ENCODE results near the gene PDE4DIP.
A peak's percentile ranks its signal among the peaks of the same experiment; 100 is the strongest.
"Not testable (repeated sequence)": the region's sequence is repeated elsewhere in the genome, so short reads cannot be mapped to it uniquely, and the experiment has no call there.

The PDE4DIP gene

DNA sequence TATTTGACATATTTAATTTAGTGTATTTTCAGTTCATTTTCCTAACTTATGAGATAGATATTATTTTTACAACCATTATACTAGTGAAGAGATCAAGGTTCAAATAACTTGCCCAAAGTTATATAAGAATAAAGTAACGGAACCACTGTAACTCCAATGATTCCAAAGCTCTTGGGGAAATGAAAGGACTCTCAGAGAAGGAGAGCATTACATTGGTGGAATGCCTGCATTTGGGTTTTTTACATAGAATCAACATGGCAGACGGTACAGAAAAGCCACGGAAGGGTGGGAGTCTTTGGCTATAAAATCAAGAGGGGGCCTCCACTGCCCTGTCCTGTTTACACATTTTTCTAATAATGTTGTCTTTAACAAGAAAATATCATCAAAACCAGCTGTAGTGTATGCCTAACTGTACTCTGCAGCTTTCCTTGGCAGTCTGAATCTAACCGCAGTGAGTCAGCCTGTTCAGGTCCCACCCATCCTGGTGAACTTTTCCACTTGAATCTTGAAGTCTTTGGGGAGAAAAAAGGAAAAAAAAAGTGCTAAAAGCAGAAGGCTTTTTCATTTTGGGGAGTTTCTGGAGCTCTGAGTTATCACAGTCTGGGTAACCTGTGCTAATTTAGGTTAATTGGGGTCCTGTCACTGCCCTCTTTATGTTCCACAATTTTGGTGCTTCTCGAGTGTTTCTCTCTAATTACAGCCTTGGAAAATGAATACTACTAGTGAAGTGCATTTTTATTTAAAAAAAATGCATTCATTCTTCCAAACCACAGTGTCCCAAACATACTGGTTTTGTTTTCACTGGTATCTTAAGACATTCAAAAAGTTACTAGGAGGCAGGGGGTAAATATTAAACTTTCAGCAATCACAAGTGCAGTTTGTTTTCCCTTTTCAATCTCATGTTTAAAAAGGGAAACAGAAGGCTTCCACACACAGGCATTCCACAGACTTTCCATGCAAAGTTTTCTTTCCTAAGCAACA lies 30.5 kb downstream of the PDE4DIP start:
- not testable (repeated sequence) for DNase-seq (ENCODE audit: low spot score)

DNA sequence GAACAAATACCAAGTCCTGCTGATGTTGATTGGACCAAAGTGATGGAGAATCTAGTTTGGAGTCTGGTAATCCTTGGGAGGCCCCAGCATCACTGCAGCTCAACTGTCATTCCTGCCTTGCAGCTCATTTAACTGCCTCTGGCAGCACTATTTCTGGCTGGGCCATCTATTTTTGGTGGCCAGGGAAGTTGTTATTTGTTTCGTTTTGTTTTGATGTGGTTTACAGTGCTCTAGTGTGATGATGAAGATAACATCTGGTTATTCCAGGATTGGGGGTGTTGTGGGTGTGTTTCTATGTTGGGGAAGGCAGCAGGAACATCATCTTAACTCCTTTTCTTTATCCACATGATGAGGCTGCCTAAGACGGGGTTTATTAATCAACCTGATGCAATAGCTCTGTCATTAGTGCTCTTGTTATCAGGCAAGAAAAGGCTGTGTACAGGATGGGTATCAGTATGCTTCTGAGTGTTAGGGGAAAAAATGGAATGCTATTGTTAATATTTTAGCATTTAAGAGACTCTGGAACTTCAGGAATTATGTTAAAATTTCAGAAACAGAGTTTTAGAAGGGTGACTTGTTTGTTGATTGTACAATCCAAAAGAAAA lies 35.7 kb downstream of the PDE4DIP start:
- not testable (repeated sequence) for DNase-seq (ENCODE audit: low spot score)

DNA sequence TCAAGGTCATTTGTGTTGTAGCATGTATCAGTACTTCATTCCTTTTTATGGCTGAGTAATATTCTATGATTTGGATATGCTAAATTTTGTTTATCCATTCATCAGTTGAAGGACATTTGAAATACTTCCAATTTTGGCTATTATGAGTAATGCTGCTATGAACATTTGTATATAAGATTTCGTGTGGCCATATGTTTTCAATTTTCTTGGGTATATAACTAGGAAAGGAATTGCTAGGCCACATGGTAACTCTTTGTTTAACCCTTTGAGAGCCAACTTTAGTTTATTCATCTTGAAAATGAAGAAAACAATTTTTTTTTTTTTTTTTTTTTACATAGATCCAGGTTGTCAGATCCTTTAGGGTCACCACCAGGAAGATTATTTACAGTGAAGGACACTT lies 37.0 kb downstream of the PDE4DIP start:
- not testable (repeated sequence) for DNase-seq (ENCODE audit: low spot score)

DNA sequence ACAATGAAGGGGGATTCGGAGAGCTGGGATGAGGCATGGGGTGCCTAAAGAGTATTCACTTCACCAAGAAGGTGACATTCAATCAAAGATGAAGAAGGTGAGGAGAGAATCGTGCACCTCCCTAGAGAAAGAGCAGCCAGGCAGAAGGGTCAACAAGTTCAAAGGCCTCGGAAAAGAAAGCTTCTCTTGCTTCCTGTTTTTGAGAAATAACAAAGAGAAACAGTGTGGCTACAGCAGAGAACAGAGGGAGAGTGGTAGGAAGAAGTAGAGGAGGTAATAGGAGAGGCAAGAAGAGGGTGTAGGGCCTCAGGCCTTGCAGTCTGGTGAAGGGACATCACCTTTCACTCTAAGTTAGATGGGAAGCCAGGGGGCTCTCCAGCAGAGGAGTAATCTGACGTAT lies 41.0 kb downstream of the PDE4DIP start:
- DNase-seq (ENCODE audit: low spot score), result not testable (repeated sequence)

DNA sequence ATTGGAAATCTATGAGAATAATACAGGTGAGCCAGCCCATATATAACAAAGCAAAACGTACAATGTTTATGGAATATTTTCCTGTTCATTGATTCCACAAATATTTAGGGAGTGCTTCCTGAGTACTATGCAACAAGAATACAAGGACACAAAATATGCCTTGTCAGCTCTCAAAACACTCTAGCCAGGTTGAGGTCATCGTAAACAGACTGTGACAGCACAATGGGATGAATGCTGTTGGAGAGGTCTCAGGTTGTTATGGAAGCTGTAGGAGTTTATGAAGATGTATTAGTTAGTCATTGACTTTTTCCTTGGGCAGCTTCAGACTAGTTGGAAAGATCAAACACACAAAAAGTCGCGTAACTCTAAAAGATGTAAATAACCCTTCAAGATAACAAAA lies 42.1 kb downstream of the PDE4DIP start:
- not testable (repeated sequence) for DNase-seq (ENCODE audit: low spot score)

DNA sequence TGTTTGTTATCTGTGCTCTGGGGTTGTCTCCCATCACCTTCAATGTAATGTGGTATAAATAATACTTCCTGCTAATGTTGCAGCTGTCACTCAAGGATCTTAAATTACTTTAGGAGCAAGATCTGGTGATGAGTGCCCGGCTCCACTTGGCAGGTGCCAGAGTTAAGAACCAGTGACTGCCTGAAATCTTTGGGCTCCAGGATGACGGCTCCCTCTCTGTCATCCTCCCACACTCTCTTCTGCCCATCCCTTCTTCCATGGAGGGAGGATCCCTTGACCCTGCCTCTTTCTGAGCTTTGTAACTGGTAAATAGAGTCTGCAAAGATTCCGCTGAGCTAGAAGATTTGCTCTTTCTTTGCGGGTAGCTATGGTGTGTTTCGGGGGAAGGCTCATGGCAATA lies 44.4 kb downstream of the PDE4DIP start:
- DNase-seq (ENCODE audit: low spot score), result not testable (repeated sequence)

DNA sequence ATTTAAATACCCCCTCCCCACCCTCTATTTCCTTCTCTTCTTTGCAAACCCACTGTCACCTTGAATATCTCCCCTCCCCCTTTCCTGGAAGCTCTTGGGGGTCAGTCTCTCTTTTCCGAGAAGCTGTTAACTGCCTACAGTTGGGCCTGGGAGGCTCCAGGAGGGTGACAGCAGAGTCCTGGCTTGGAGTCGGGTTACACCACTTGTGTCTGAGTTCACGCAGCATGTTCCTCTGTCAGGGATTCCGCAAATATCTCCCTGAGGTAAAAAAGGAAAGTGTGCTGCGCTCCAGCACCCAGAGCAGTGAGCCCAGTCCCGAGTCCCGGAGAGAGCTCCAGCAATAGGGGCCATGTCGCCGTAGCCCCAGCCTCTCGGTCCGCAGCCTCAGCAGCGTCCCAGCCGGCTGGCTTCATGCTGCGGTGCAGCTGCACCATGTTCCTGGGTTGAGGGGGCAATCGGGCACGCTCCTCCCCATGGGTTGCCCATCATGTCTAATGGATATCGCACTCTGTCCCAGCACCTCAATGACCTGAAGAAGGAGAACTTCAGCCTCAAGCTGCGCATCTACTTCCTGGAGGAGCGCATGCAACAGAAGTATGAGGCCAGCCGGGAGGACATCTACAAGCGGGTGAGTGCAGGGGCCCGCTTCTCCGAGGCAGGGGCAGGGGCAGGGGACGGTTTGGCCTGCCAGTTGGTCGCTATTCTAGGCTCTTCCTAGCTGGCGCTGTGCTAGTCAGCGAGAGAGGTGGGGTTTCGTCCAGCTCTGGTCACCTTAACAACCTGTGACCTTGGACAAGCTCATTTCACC lies 45.2 kb downstream of the PDE4DIP start:
- DNase-seq (ENCODE audit: low spot score), result not testable (repeated sequence)

DNA sequence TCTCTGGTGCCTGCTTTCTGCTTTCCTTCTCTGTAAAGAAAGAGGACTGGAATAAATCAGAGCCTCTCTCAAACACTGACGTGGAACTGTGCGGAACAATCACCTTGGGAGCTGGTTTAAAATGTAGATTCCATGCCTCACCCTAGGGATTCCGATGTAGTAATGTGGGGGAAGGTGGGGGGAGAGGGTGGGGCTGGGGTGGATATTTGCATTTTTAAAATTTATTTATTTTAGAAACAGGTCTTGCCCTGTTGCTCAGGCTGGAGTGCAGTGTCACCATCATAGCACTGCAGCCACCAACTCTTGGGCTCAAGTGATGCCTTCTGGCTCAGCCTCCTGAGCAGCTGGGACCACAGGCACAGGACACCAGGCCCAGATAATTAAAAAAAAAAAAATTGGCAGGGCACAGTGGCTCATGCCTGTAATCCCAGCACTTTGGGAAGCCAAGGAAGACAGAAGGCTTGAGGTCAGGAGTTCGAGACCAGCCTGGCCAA lies 45.9 kb downstream of the PDE4DIP start:
- DNase-seq (ENCODE audit: low spot score), result not testable (repeated sequence)

DNA sequence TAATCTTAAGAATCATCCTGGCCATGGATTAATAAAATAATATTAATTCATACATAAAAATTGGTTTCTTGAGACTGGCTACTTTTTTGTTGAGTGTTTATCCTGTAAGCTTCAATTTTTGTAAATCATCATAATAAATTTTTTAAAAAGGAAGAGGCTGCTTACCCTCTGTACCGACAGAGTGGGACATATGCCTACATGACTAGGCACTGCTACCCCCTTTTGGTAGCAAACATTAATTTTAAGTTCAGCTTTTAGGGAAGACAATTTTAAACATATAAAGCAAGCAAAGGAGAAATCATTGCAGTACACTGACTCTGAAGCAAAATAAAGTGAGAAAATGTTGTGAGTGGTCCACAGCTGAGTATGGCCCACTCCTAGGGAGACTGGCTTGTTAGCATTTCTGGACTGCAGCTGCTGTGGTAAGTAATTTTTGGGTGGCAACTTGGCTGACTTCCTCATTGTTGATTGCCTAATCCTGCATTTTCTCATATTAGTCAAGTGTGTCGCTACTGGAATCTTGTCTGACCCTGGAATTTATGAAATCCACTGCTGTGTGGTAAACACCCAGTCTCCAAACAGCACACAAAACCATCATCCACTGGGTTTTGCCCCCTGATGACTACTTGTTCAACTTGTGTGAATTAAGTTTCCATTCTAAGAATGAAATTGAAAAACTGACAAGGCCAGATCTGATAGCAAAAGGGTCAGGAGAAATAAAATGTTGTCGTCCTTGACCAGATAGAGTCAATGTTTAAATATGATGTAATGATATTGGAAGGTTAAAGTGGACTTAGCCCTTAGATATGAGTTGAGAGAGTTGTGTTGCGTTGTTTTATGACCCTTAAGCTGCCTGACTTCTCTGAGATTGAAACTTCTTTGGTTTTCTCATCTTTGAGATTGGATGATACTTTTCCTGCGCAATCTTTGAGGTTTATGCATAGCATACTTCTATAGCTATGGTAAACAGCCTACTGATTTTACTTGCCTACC lies 50.4 kb downstream of the PDE4DIP start:
- DNase-seq (ENCODE audit: low spot score), result not testable (repeated sequence)

DNA sequence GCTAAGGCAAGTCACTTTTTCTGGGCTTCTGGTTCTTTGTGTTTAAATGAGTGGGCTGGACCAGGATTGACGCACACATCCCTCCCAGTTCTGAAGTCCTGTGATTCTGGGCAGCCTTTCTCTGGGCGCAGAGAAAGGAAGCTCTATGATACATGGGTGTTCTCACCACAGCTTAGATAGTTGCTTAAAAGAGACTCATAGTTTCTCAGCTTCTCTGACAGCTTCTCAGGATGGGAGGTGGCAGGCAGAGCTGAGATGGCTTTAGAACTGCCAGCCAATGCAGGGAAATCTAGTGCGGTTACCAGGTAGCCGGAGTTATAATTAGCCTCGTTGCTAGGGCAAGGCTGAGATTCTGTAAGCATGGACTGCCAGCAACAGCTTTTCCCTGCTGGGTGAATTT lies 55.8 kb downstream of the PDE4DIP start:
- DNase-seq (ENCODE audit: low spot score), result not testable (repeated sequence)

DNA sequence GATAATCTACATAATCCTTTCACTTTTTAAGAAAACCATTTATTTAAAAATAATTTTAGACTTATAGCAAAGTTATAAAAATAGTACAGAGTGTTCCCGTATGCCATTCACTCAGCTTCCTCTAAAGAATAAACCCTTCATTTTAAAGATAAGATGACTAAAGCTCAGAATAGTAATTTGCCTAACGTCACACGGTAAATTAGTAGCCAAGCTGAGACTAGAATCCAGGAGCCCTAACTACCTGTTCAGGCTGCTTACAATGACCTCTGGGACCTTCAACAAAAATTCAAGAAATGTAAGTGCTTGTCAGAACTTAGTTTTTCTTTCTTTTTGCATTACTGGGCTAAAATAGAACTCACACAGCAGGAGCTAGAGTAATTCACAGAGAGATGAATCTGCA lies 56.5 kb downstream of the PDE4DIP start:
- not testable (repeated sequence) for DNase-seq (ENCODE audit: low spot score)

DNA sequence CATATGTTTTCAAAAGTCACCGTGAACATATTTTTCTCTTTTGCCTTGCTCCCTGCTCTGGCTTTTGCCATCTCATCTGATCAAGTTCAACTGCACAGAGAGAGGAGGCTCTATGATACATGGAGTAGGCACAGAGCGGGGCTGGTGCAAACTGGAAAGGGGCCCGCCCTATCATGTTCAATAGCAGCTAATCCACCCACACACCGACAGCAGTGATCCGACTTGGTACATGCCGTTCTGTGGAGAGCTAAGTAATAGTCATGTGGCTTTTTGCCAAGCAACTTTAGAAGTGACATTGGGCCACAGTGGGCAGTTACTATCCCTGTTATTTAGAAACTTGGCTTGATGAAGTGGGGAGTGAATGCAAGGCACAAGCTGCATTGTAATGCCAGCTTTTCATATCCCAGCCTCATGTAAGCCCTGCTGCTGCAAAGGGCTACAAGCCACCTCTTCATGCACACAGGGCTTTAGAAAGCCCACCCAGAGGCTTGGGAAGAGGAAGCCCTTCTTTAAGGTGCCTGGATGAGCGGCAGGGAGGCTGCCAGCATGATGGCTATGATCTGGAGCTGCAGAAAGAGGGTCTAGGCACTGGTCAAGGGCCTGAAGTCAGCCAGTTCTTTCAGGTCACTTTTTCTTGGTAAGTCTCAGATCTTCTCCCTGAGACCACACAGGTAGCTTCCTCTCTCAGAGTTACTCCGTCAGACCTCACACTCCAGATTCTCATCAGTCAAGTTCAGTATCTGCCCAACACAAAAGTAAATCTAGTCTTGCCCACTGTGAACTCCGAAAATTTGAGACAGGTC lies 57.1 kb downstream of the PDE4DIP start:
- DNase-seq (ENCODE audit: low spot score), result not testable (repeated sequence)

DNA sequence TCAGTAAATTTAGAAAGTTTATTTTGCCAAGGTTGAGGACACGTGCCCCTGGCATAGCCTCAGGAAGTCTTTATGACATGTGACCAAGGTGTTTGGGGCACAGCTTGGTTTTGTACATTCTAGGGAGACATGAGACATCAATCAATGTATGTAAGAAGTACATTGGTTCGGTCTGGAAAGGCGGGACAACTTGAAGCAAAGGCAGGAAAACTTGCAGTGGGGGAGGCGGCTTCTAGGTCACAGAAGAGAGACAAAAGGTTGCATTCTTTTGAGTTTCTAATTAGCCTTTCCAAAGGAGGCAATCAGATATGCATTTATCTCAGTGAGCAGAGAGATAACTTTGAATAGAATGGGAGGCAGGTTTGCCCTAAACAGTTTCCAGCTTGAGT lies 57.7 kb downstream of the PDE4DIP start:
- not testable (repeated sequence) for DNase-seq (ENCODE audit: low spot score)

DNA sequence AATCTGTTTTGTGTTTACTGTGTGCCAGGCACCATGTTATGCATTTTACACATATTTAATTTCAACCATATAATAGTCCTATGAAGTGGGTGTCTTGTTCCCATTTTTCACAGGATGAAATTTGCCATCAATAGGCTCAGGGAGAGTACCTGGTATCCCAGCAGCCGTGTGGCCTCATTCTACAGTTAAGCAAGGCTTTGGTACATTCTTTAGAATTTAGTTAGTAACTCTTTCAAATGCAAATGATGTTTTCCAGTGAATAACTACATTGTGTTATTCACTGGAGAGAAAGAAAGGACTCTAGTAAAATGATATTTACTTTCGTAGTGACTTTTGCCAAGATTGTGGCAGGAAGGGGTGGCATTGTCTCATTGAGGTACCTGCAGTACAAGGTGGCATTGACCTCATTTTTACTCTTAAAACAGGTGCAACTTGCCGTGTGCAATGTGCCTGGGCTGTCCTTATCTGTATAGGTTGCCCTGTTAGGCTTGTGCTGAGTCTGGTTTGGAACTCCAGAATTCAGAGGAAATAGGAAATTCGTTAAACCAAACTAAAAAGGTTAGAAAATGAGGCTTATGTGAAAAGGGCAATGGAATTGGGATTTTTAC lies 65.1 kb downstream of the PDE4DIP start:
- not testable (repeated sequence) for DNase-seq (ENCODE audit: low spot score)

DNA sequence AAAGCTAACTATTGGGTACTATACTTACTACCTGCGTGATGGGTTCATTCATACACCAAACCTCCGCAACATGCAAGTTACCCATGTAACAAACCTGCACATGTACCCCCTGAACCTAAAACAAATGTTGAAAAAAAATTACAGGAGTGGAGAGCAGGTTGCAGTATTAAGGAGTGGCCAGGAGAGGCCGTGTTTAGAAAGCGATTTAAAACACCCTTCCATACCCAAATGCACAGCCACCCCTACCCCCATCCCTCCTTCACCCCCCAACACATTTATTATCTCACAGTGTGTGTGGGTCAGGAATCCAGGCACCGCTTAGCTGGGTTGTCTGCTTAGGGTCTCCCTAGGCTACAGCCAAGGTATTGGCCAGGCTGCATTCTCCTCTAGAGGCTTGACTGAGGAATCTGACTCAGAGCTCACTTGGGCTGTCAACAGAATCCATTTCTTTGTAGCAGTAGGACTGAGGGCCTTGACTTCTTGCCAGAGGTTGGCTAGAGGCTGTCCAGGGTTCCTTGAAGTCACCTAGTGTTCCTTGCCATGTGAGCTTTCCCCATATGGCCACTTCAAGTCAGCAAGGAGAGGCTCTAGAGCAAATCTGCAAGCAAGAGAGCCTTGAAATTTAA lies 67.2 kb downstream of the PDE4DIP start:
- not testable (repeated sequence) for DNase-seq (ENCODE audit: low spot score)

DNA sequence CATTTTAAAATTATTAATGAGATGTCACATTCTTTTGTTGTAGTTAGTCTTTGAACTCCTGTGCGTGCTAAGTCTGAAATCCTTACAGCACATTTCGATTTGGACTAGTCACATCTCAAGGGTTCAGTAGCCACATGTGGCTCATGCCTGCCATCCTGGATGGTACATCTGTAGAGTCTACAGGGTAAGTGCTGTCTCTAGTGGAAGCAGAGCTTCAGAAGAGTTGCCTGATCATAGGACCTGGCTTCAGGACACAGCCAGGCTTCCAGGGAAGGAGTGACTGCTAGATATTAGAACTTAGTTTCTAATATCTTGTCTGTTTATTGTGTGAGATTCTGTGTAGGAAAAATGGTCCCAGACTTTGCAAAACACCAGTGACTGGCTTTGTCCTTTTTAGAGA lies 72.0 kb downstream of the PDE4DIP start:
- not testable (repeated sequence) for DNase-seq (ENCODE audit: low spot score)

DNA sequence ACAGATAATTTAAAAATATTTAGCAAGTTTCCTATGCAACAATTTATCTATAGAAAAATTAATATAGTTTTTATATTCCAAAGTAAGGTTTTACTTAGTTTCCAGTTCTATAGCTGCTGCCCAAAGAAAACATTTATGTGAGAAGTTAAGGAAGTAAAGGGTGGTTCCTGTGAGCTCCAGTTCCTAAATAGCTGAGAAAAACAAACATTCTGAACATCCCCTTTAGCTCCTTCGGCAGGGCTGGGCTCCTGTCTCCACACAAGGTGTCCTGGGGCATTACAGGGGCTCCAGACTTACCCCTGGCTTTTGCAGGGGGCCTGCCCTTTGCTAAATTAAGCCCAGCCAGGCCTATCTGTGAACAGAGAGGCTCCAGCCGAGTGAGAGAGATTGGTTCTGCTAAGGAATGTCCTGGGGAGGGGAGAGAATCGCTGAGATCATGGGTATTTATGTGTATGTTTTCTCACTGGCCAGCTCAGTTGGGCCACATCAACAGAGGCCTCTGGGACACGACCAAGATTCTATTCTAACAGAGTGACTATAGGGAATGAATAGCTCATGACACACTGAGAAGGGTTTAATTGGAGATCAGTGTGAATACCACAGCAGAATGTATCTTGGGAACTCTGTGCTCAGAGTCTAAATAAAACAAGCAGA lies 72.6 kb downstream of the PDE4DIP start:
- DNase-seq (ENCODE audit: low spot score), result not testable (repeated sequence)

DNA sequence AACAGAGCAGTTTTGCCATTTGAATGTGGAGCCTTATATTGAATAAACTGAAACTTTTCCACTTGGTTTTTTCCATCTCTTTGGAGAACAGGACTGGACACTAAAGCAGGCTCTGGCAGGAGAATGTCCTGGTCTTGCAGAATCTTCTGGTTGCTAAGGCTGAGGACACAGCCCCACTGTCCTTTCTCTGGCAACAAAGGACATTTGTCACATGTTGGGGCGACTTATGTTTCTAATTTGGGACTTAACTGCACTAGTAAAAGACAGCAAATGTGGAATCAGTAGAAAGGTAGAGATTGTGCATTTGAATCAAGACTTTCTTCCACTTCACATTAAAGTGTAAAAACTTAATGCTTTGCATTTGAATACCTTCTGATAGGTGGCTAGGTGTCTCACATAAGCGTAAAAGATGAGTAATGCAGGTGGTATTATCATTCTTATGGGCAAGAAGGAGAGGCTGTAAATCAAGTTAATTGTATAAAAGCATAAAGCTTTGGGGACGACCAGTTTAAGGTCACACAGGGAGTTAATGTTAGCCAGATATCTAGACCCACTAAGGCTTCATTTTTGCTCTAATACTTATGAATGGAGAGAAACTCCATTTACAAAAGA lies 74.7 kb downstream of the PDE4DIP start:
- peak; percentile 15 for DNase-seq (ENCODE audit: low spot score)
